Fibroblast of the aortic adventitia (primary cell): ENCODE measurements around the gene TSTD2. TPM values are rescaled to one million over a fixed set of nuclear protein-coding genes. Genes with fewer than 3 reads are reported as not detected.

Source experiments
- DNase-seq: peaks from one replicate; pipeline ENCODE4 v3.0.0-alpha.2; 2010; ENCODE audit warnings: low read depth
- H3K4me3 ChIP-seq: 2 replicates; pipeline ENCODE4 v1.5.1; 2011; ENCODE audit warnings: low read depth, mild to moderate bottlenecking, control low read depth, low read length, moderate library complexity
- total RNA-seq: library from RNA; depleted of rRNA; stranded (reverse); fragments of >200 nt; gene quantifications from 2 replicates; pipeline ENCODE4 v1.2.3, GENCODE V29; 2012; ENCODE audit warnings: low replicate concordance
- TF ChIP-seq, protein P1 (sequence below): IDR thresholded peaks from 2 replicates; pipeline ENCODE4 v1.5.1; 2011; ENCODE audit warnings: mild to moderate bottlenecking, low read length, control low read depth, inconsistent platforms; ENCODE audit not compliant: insufficient read depth

Gene TSTD2
- total RNA-seq, 1 donor, result 17.6 TPM

DNA sequence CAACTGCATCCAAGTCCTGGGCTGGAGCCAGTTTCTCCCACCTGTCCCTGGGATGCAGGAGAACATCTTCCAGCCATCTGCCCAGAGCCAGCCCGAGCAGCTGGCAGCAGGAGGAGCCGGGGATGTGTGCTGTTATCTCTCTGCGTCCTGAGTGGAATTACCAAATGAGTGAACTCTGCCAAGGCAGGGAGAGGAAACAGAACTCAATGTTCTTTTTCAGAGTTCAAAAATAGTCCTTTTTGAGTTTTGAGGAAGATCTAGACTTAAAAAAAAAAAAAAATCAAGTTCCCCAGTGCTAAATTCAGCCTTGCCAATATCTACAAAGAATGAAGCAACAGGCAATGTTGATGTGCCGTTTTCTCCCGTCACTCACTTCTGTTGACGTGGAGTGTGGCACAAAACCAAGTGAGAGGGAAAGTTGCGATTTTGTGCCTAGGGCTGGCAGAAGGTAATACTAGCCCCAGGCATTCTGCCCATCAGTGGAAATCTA is 75.5 kb downstream of the TSTD2 start:
- DNase-seq, result peak; percentile 43
- H3K4me3 ChIP-seq, result no peak overlapping the region
- TF ChIP-seq, protein P1, sequence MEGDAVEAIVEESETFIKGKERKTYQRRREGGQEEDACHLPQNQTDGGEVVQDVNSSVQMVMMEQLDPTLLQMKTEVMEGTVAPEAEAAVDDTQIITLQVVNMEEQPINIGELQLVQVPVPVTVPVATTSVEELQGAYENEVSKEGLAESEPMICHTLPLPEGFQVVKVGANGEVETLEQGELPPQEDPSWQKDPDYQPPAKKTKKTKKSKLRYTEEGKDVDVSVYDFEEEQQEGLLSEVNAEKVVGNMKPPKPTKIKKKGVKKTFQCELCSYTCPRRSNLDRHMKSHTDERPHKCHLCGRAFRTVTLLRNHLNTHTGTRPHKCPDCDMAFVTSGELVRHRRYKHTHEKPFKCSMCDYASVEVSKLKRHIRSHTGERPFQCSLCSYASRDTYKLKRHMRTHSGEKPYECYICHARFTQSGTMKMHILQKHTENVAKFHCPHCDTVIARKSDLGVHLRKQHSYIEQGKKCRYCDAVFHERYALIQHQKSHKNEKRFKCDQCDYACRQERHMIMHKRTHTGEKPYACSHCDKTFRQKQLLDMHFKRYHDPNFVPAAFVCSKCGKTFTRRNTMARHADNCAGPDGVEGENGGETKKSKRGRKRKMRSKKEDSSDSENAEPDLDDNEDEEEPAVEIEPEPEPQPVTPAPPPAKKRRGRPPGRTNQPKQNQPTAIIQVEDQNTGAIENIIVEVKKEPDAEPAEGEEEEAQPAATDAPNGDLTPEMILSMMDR, result no peak

DNA sequence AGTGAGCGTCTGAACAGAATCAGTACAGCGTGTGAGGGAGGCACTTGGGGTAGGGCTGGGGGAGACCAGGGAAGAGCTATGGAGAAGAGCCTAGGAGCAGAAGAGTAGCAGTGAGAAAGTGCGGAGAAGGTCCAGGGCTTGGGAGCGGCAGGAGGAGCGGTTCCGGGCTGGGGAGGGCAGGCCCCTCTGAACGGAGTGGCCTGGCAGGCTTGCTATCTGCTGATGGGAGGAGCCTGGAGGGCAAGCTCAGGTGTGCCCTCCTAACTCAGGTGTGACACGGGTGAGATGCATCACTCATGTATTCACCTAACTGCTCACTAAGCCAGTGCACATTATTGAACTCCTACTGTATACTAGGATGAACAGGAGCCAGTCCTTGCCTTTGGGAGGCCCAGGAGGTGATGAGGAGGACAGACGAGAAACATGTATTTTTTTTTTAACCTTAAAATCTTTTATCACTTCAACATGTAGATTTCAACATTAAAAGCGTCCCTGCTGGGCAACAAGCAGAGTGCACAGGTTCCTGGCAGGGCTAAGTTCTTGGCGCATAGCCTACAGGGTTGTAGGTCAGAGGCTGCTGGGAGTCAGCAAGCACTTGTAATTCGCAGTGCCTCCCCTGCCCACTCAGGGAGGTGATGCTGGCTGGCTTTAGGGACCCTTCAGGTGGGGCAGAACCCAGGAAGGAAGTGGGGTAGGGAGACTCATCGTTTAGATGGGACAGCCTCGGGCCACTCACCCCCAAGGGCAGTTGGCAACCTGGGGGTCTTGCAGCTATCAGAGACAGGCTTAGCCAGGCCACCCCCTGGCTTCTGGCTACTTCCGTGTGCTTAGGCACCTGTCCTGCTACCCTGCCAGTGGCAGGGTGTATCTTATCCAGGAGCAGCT is 76.2 kb downstream of the TSTD2 start:
- no peak overlapping the region for H3K4me3 ChIP-seq
- TF ChIP-seq, protein P1, result no peak
- no peak for DNase-seq

DNA sequence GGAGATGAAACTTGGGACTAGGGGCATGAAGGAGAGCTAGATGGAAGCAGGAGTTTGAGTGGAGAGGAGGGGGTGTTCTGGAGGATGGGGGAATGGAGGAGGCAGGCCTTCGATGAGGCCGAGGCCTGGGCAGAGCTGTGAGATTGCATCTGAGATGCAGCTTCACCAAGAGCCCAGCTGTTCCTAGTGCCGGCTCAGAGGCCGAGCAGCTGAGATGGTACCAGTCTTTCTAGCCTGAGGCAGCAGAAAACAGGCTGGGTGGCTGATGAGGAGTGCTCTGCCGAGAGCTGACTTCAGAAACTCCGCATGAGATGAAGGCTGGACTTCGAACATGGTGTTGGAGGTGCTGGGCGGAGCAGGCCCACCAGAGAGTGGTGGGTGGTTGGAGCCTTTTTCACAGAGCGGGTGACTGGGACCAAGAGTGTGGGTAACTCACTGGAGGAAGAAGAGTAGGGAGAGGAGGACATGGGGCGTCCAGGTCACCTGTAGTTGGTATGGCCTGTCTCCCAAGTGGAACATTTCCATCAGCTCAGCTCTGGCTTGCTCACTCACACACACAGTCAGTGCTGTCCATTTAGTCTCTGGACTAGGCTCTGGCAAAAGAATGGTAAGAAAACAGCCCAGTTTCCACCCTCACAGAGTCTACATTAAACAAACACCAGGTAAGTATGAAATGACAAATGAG is 77.0 kb downstream of the TSTD2 start:
- TF ChIP-seq, protein P1, result no peak
- no peak for DNase-seq
- no peak overlapping the region for H3K4me3 ChIP-seq

DNA sequence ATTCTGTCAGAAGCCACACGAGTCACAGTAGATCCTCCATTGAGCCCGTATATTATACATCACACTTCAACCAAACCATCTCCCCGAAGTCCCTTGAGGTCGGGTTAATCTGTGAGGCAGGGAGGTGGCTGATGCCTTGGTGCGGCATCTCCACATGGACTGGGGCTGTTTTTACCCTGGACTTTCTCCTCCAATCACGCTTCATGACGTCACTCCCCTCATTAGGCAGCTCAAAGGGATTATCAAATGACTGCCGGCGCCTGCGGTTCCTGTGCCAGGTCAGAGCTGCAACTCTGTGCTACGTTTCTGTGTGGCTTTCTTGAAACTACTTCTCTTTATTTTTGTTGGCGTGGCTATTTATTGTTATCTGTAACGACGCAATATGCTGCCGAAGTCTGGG is 78.0 kb downstream of the TSTD2 start:
- peak; percentile 83 for DNase-seq
- TF ChIP-seq, protein P1, result no peak
- no peak overlapping the region for H3K4me3 ChIP-seq

DNA sequence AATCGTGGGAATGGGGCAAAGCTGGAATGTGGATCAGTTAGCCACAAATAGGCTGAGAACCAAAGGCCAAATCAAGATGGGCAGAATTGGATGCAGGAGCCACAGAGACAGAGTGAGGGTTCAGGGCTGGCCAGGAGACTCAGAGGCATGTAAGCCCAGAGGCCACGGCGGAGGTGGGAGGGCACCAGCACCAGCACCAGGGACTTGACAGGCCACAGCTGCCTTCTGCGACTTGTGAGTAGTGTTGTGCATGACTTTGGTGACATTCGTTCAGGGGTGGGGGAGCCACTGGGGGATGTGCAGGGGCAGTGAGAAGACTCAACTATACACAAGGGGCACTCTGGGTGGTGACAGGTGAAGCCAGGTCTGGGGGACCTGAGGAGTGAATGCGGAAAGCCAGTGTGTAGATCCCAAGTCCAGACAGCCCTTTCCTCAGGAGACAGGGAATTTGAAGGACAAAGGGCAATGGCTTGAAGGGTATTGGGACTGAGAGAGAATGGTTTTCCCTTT is 78.5 kb downstream of the TSTD2 start:
- no peak for DNase-seq
- no peak overlapping the region for H3K4me3 ChIP-seq
- TF ChIP-seq, protein P1, result no peak

DNA sequence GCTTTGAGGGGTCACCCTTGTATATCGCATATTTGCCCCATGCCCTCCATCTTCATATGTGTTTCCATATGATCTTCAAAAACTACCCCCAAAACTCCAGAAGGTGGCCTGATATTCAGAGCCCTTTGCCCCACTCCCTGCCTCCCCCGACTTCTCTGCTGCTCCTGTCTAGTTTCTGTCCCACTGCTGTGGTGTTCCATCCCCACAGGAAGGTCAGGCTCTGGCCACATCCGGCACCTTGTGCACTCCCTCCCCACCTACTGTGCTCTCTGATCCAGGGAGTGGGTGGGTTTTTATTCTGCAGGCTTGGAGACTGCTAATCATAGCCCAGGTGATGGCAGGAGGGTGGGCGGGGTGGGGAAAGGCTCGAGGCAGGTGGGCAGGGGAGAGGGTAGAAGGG is 79.3 kb downstream of the TSTD2 start:
- no peak overlapping the region for H3K4me3 ChIP-seq
- TF ChIP-seq, protein P1, result no peak
- DNase-seq, result no peak
